Endometrial microvascular endothelial cells (primary cell): ENCODE data around the gene ATF6B. TPM values are rescaled to one million over a fixed set of nuclear protein-coding genes. Genes with fewer than 3 reads are reported as not detected.

ENCODE experiments used
- in situ Hi-C: cut with HindIII; loops from 2 replicates; pipeline ENCODE4 v1.10.0; 2017; ENCODE audit warnings: low sequenced_read_pairs, low pct_unique_long_range_greater_than_20kb; ENCODE audit errors: inconsistent ontology term
- total RNA-seq: library from RNA; depleted of rRNA; stranded (reverse); fragments of >200 nt; gene quantifications from one replicate; pipeline ENCODE4 v1.2.3, GENCODE V29; 2015; ENCODE audit errors: inconsistent ontology term

The ATF6B gene
- total RNA-seq, 1 donor from 2014 or later, result 23.0 TPM

DNA sequence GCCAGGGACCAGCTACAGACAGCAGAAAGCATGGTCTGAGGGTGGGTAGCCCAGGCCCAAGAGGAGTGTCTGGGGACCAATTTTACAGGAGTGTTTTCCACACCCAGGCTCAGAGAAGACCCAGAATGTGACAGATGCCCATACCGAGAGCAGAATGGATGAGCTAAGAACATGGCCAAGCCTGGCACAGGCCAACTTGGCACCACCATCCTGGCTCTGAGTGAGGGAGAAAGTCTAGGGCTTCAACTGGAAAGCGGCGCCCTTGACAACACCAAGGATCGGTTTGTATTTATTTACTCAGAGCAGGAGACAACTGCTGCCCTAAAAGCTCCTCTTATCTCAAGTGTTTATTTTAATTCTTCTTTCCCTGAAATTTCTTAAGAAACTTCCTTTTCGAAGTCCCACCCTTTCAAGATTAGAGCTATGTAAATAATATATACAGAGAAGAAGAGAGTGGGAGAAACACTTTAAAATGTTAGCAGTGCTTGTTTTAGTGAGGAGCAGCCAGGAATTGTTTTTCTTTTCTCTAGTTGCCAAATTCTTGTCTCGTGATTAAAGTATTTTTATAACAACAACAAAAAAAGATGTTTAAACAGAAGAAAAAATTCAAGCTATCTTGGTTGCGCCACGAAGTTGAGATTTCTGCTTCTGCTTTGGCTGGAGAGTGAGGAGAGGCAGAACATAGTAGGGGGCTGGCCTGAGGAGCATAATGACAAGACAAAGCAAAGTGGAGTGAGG is 35.1 kb downstream of the ATF6B start:
- in situ Hi-C loops, result no loop called here

DNA sequence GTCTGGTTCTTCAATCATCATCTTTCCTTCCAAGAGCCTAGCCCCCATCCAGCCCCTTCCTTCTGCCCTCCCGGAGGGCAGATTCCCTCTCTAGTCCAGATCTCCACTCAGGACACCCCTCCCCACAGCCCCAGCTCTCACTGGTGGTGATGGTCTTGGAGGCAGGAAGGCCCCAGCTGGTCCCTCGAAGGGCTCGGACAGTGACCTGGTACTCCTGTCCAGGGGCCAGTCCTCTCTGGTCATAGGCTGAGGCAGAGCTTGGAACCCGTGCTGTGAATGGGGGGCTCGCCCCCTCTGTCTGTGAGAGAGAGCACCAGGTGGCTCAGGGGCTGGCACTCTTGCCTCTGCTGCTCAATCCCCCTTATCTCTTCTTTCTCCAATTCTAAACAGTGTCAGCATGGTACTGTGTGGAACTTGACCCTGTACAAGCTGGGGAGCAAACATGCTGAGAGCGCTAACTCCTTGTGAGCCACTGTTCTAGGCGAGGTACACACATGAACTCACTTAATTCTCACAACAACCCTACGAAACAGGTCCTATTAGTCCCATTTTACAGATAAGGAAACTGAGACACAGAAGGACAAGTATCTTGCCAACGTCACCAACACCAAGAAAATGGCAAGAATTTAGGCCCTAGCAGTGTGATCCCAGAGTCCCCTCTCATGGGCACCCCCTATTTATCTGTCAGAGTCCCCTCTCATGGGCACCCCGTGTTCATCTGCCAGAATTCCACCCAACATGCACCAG is 38.8 kb downstream of the ATF6B start:
- in situ Hi-C loops, result no loop called here

DNA sequence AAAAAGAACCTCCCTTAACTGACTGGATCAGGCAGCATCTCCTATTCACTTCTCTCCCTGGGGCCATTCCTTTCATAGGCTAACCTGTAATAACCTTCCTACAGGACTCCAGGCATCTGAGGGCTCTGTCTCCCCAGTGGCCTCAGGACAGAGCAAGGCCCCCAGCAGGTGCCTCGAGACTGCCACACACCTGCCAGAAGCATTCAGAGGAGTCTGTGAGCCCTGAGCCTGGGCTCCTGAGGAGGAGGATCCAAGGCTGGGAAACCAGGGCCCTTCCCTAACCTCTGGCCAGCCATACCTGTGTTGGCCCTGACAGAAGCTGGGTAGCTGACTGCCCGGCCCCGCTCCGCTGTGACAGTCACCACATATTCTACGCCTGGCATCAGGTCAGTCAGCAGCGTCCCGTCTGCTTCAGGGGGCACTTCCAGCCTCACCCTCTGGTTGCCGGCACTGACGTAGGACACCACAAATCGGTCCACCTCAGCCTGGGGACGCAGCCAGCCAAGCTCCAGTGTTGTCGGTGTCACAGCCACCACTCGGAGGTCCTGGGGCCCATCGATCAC is 39.5 kb downstream of the ATF6B start:
- in situ Hi-C loops, result no loop called here

DNA sequence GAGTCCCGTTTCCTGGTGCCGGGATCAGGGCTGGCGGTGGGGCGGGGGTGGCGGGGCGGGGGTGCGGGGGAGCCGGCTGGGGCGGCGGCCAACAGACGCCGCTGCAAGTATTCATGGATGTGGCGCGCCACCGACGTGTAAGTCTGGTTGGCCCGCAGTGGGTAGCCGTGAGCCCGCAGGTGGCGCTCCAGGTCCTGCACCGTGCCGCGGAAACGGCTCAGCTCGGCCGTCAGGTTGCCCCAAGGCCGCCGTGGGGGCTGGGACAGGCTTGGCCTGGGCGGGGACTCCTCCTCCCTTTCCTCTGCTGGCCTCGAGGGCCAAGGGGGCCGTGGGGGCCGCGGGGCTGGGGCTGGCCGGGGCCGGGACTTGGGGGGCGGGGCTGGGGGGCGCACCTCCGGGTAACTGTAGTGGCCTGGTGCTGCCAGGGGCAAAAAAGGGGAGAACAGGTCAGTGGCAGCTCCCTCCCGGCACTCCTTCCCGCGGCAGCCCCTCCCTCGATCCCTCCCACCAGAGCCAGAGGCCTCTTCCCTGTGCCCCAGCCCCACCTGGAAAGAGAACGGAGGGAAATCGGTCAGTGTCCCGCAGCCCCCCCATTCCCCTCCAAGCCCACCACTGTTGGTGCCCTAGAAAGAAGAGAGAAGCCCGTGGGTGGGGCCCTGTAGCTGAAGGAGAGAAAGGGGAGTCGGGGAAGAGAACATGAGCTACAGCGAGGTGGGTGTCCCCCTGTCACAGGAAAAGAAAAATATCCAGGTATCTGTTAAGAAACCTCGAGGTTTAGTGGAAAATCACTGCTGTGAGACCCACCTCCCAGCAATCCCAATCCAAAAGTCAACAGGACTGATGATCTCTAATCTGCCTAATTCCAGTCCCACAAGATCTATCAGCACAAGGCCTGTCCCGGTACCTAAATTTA is 40.2 kb downstream of the ATF6B start:
- in situ Hi-C loops, result no loop called here

DNA sequence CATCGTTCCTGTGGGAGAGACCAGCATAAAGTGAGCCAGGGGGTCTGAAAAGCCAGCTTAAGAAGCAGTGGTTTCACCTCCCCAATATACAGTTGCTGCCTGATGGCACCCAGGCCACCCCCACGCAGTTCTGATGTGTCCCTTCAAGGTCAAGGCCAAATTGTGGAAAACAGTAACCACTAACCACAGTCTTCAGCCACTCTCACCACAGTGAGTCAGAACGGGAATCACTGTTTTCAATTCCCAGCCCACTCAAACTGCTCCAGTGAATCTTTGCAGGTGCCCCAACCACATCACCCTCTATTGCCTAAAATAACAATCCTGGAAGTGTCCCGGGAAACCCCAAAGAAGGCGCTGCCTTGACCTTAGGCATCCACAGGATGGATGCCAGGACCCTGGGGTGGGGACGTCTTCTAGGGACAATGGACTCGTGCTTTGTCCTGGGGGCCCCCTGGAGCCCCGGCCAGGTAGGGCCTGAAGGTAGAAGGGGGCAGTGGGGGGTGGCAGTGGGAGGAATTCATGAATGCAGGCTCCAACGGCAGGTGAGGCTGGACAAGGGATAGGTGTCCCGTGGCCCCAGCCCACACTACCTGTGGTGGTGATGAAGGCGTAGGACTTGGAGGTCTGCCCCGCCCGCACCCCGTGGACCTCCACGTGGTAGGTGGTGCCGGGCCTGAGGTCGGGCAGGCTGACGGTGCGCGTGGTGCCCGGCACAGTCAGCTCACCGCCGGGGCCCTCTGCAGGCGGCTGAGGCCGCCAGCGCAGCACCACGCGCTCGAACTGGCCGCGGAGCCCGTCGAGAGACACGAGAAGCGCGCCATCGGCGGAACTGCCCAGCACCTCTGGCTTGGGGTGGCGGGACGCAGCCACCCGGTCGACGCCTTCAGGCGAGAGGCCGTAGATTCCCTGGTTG is 41.1 kb downstream of the ATF6B start:
- in situ Hi-C loops, result no loop called here

DNA sequence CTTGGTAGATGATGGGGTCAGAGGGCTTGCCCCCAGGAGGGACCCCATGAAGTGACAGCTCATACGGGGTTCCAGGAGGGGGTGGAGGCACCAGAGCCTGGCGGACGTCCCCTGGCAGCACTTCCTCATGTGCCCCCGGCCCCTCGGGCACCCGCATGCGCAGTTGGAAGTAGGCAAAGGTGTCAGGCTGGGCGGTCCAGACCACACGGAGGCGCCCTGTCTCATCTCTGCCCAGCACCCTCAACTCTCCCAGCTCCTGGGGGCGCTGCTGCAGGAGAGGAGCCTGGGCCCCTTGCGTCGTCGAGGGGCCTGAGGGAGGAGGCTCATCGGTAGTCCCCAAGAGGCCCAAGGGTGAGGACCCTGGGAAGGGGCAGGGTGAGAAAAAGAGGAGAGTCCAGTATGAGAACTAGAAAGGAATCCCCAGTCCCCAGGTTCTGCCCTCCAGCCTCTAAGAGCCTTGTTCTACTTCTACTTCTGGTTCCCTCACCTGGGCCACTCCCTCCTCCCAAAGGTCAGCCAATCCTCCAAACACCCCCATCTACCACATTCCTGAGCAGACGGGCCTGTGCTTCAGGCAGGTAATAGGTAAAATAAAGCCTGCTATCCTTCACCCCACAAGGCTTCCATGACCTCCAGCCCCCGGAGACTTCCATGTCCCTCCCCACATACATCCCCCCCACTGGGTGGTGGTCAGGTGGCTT is 42.1 kb downstream of the ATF6B start:
- in situ Hi-C loops, result no loop called here

DNA sequence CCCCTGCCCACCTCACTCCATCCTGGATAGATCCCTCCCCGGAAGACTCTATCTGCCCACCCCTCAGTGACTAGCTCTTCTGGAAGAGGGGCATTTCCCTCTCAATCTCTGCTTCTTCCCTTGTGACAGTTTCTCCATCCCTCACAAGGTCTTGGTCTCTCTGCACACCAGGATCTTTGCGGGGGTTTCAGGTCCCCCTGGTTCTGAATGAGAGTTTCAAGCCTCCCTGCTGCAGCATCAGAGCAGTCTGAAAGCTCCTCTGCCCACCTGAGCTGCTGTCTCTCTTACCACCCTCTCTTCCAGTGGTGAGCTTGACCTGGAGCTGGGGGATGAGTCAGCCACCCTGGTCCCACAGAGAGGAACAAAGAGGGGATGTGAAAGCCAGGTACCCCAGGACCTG is 43.3 kb downstream of the ATF6B start:
- in situ Hi-C loops, result no loop called here

DNA sequence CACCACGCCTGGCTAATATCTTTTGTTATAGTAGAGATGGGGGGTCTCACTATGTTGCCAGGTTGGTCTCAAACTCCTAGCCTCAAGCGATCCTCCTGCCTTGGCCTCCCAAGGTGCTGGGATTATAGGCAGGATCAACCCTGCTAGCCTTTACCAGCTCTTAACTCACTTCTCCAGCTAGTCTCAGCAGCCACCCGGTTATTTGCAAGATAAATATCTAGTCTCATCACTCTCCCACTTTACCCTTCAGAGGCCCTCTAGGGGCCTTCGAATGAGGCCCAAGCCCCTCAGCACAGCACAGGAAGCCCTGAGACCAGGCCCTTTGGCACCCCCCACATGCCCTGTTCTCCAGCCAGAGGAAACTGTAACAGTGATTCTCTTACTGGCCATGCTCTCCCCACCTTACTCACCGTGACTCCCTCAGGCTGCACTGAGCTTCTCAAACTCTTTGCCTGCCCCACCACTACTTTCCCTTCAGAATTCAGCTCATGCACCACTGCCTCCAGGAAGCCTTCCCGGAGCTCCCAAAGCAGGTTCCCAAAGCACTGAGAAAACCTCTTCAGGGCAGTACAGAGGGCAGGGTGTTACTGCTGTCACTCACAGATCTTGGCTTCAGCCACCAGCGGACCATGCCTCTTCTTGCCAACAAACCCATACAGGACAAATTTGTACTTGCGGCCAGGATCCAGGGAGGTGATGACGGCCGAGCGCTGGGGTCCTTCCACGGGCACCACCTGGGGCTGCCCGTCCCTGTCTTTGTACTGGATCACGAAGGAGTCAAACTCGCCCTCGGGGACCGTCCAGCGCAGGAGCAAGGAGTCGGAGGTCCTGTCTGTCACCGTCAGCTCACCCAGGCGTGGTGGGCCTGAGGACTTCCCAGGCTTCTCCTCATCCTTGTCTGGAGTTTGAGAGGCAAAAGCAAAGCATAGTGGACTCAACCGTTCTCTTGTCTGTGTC is 44.0 kb downstream of the ATF6B start:
- in situ Hi-C loops, result no loop called here

DNA sequence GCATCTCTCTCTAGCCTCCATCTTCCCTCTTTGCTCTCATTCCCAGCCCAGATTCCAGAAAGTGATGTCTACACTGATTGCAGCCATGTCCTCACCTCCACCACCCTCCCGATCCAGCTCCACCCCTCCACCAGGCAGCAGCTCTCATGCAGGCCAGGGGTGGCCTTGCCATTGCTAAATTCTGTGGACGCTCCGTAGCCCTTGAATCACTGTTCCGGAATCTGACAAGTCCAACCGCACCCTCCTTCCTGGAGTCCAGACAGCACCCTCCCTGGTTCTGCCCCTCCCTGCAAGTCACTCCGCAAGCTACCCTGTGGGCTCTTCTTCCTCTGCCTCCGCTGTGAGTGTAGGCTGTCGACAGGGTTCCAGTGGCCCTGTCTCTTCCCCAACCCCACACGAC is 45.1 kb downstream of the ATF6B start:
- in situ Hi-C loops, result no loop called here

DNA sequence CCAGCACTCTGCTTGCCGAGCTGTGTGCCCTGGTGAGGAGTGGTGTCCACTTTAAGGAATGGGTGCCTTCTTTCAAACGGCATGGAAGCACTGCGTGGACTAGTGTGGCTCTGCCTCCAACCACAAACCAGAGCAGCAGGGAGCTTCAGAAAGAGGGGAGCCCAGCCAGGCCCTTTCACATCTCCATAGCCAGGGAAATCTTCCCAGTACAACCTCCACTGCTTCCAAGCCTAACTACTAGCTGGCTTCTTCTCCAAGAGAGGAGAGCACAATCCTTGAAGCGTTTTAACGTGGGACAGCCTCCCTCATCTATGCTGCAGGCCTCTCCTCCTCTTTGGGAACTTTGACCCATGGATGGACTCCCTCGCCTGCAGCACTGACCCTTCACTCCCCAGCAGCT is 45.6 kb downstream of the ATF6B start:
- in situ Hi-C loops, result no loop called here

DNA sequence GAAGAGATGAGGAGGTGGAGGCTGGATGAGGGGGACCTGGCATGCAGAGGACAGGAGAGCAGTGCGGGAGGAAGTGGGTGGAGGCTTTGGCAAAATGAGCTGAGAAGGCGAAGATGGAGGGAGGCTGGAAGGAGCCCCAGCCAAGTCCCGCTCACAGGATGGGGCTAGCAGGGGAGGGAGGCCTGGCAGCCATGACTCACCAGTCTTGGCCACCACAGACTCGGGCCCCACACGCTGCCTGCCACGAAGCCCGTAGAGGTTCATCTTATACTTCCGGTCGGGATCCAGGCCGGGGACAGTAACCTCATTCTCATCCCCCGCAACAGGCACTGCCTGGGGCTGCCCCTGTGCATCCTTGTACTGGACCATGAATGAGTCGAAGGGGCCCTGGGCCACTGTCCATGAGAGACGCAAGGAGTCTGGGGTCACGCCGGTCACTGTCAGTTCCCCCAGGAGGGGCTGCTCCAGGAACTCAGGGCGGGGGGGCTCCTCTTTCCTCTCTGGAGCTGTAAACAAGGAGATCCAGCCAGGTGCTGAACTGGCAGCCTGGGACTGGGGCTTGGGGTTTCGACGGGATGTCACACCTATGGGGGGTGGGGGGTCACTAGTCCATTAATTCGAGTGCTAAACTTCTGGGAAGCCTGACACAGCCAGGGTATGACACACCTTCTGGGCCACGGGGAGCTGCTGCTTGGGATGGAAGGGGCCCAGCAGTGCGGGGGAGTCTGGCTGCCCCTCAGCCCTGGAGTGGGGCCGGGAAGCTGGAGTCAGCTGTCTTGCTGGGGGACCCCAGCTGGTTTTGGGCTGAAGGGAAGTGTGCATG is 46.7 kb downstream of the ATF6B start:
- in situ Hi-C loops, result no loop called here

DNA sequence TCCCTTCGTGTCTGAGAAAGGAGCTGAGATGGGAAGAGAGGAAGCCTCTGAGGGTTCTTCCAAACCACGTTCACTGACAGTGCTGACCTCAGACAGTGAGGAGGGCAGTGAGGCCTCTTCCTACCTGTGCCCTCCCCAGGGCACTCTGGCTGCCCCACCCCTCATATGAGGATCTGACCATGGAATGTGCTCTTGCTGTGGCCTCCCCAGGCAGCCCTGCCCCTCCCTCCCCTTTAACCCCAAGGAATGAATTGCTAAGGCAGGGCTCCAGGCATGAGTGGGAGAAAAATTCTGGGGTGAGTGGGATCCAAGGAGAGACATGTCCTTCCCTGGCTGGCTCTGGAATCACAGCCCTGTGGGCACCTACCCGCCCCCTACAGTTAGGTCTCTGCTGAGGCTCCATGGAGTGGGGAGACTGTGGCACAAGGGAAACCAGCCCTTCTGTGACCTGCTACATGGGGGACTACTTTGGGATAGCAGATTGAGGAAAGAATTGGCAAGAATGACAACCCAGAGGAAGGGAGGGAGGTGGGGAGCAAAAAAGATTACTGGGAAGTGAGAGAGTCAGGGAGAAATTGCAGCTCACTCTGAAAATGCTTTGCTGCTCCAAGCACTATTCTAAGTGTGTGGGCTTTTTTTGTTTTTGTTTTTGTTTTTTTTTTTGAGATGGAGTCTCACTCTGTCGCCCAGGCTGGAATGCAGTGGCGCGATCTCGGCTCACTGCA is 48.3 kb downstream of the ATF6B start:
- in situ Hi-C loops, result no loop called here

DNA sequence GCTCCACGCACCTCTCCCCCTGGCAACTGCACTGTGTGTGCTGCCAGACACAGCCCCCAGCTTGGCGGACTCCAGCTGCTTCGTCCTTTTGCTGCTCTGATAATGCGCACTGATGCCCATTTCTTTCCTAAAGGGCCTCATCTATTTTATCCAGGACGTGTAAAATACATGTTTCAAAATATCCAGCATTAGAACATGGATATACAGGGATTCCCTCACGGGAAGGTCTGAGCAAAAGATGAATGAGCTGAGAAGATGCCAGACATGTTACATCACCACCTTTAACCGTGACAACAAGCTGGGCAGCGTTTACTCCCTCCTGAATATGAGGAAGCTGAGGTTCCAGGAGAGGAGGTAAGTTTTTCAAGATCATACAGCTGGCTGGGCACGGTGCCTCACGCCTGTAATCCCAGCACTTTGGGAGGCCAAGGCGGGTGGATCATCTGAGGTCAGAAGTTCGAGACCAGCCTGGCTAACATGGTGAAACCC is 51.7 kb downstream of the ATF6B start:
- in situ Hi-C loops, result no loop called here

DNA sequence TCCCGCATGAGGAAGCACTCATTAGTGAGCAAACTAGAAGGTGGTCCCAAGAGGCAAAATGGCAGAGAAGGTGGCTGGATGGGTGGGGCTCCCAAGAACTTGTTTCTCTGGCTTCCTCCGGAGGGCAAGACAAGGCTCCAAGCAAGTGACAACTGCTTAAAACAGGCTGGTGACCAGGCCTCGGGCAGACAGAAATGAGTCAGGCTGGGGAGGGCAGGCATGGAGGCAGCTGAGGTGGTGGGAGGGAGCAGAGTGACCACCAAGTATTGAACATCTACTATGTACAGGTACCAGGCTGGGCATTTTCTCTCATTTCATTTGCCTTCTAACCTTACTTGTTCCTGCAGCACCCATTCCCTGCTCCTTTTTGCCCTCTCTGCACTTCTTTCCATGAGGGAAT is 52.3 kb downstream of the ATF6B start:
- in situ Hi-C loops, result no loop called here

DNA sequence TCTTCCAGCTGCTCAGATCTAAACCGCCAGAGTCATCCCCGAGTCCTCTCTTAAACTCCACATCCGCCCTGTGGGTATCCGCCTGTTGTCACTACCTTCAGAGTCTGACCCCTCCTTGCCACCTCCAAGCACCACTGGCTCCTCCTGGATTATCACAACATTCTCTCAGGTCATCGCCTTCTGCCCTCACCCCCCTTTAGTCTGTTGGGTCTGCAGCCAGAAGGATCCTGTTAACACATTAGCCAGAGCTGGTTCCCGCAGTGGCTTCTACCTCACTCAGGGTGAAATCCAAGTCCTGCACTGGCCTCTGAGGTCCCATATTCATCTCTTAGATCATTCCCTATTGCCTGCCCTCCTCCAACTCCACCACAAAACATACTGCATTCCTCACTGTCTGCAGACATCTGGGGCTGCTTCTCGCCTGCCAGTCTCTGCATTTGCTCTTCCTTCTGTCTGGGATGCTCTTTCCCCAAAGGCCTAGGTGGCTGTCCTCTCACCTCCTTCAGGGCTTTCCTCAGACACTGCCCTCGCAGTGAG is 53.0 kb downstream of the ATF6B start:
- in situ Hi-C loops, result no loop called here
